8988T (cell line): ENCODE results near the gene CLK1.
A peak's percentile ranks its signal among the peaks of the same experiment; 100 is the strongest.
"Not testable (repeated sequence)": the region's sequence is repeated elsewhere in the genome, so short reads cannot be mapped to it uniquely, and the experiment has no call there.

ENCODE experiments used
- DNase-seq: peaks from one replicate; pipeline ENCODE4 v3.0.0; 2011

Gene CLK1

GRCh38 chr2:200850512-200851256, 13.8 kb downstream of the CLK1 start:
- no peak for DNase-seq

GRCh38 chr2:200847939-200848338, 16.5 kb downstream of the CLK1 start:
- DNase-seq = no peak

- no peak for DNase-seq
Measured at GRCh38 chr2:200847269-200847668, 17.2 kb downstream of the CLK1 start.

GRCh38 chr2:200845669-200846325, 18.7 kb downstream of the CLK1 start:
- no peak for DNase-seq

GRCh38 chr2:200845194-200845593, 19.3 kb downstream of the CLK1 start:
- DNase-seq = no peak

- no peak for DNase-seq
Measured at GRCh38 chr2:200843993-200844948, 20.2 kb downstream of the CLK1 start.

- no peak for DNase-seq
Measured at GRCh38 chr2:200839513-200839912, 24.9 kb downstream of the CLK1 start.

- DNase-seq = no peak
Measured at GRCh38 chr2:200834701-200835100, 29.8 kb downstream of the CLK1 start.

- no peak for DNase-seq
Measured at GRCh38 chr2:200829258-200829655, 35.2 kb downstream of the CLK1 start.

GRCh38 chr2:200828572-200829257, 35.7 kb downstream of the CLK1 start:
- no peak for DNase-seq

GRCh38 chr2:200828104-200828503, 36.4 kb downstream of the CLK1 start:
- DNase-seq = no peak

- DNase-seq = no peak
Measured at GRCh38 chr2:200821686-200822245, 42.7 kb downstream of the CLK1 start.

GRCh38 chr2:200820573-200821234, 43.8 kb downstream of the CLK1 start:
- no peak for DNase-seq

- DNase-seq = not testable (repeated sequence)
Measured at GRCh38 chr2:200818732-200819131, 45.7 kb downstream of the CLK1 start.

GRCh38 chr2:200814917-200815316, 49.5 kb downstream of the CLK1 start:
- DNase-seq = no peak

- DNase-seq = no peak
Measured at GRCh38 chr2:200814276-200814815, 50.1 kb downstream of the CLK1 start.

- peak; percentile 34 for DNase-seq
Measured at GRCh38 chr2:200812122-200813022, 52.1 kb downstream of the CLK1 start.

GRCh38 chr2:200811333-200812121, 52.9 kb downstream of the CLK1 start, which contains the start of gene BZW1:
Gene BZW1, plus strand, starts transcription at chr2:200811910. Its CDS starts 1,308 bp downstream, at chr2:200813218.
- DNase-seq = peak; percentile 79

- DNase-seq = no peak
Measured at GRCh38 chr2:200810998-200811332, 53.5 kb downstream of the CLK1 start.
